SK-N-SH treated with all-trans-retinoic acid at 6 μM for 48 hours (cell line): ENCODE data around the gene FGFBP2.

Experiments used
- ARNTL ChIP-seq: fragments of 450-650 bp; formaldehyde crosslinking; IDR thresholded peaks from 2 replicates; pipeline ENCODE4 v1.5.0; 2020; ENCODE audit warnings: low read depth, mild to moderate bottlenecking, moderate library complexity, borderline replicate concordance
- BACH2 ChIP-seq: fragments of 250-450 bp; sonication (Bioruptor Pico); IDR thresholded peaks from 2 replicates; pipeline ENCODE4 v1.9.0; 2021; ENCODE audit warnings: mild to moderate bottlenecking, borderline replicate concordance
- GLIS3 ChIP-seq: fragments of 250-450 bp; sonication (Bioruptor Pico); IDR thresholded peaks from 2 replicates; pipeline ENCODE4 v1.5.0; 2020; ENCODE audit warnings: mild to moderate bottlenecking, moderate library complexity
- OSR1 ChIP-seq: fragments of 250-450 bp; sonication (Bioruptor Pico); IDR thresholded peaks from 2 replicates; pipeline ENCODE4 v1.8.0; 2022; ENCODE audit warnings: moderate library complexity, mild to moderate bottlenecking, inconsistent platforms
- SNAI2 ChIP-seq: fragments of 250-450 bp; sonication (Bioruptor Pico); IDR thresholded peaks from 2 replicates; pipeline ENCODE4 v1.5.0; 2020; ENCODE audit warnings: mild to moderate bottlenecking, moderate library complexity
- ZNF8 ChIP-seq: fragments of 450-650 bp; formaldehyde crosslinking; IDR thresholded peaks from 2 replicates; pipeline ENCODE4 v1.5.0; 2020; ENCODE audit warnings: mild to moderate bottlenecking, moderate library complexity

- TF ChIP-seq ZNF8 (CRISPR knock-in tag): no peak
- TF ChIP-seq GLIS3: no peak
- no peak for TF ChIP-seq OSR1 (CRISPR knock-in tag)
- TF ChIP-seq BACH2 (CRISPR knock-in tag): no peak
- no peak for TF ChIP-seq ARNTL (CRISPR knock-in tag)
- TF ChIP-seq SNAI2 (CRISPR knock-in tag): no peak
These were observed 20.6 kb upstream of the FGFBP2 start for GRCh38 chr4:15983610-15984009.
